GM10847 (cell line): ENCODE measurements around the gene PLA1A.

Experiments
- POLR2A ChIP-seq: IDR thresholded peaks from 2 replicates; pipeline ENCODE4 v1.6.1; 2011; ENCODE audit not compliant: insufficient read length; ENCODE audit errors: extremely low read depth

PLA1A gene

DNA sequence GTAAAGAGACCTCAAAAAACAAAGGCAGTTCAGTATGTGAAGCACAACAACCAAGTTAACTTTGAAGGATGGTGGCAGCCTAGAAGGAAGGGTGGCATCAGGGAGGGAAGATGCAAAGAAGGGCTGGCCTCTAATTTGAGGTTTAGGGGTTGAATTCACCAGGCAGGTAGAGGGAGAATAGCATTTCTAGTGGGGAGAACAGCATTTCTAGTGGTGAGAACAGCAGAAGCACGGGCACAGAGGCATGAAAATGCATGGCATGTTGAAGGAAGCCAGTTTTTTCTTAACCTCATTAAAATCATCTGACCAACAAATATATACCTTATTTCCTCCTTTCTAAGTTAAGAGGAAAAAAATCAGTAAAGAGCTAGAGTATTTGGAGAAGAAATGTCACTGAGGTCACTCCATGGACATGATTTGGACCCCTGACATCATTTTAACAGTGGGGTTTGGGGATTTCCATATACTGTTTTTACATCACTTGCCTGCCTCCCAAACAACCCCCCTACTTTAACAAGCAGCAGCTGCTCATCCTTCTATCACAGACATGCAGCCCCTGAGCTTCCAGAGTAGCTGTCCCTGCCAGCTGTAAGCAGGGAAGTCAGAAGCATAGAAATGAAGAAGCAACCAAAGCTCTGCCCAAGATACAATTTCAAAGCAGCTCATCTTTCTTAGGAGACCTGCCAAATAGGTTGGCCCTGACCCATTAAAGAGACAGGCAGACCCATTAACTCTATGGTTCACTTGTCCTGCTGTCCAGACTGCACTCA lies 65.1 kb downstream of the PLA1A start:
- TF ChIP-seq POLR2A, result no peak

DNA sequence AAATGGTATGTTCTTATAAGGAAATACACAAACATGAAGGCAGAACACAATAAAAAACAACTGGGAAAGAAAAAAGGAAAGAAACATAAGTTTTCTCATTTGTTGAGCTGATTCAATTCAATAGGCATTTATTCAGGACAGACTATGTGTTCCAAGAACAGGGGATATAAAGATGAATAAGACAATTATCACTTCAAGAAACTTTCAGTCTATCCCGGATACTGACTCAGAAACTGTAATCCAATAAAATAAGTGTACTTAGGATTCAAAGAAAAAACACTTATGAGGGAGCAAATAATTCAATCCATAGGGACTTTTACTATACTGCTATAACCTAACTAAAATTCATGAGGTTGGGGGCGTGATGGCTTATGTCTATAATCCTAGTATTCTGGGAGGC lies 66.2 kb downstream of the PLA1A start:
- TF ChIP-seq POLR2A, result no peak

DNA sequence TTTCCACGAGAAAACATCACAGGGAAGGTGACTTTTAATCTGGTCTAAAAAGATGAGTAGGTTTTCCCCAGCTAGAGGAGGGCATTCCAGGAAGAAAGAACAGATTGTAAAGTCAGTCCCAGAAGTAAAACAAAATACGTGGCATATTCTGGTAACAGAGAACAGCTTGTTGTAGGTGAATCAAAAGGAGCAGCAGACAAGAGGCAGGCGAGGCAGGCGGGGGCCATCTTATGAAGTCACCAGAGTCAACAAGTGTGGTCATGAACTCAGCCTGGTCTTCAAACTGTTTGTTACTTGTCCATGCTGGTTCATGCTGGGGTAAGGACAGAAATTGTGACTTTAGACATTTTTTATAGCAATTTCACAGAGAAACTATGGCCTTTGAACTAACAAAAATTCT lies 66.7 kb downstream of the PLA1A start:
- TF ChIP-seq POLR2A, result no peak

DNA sequence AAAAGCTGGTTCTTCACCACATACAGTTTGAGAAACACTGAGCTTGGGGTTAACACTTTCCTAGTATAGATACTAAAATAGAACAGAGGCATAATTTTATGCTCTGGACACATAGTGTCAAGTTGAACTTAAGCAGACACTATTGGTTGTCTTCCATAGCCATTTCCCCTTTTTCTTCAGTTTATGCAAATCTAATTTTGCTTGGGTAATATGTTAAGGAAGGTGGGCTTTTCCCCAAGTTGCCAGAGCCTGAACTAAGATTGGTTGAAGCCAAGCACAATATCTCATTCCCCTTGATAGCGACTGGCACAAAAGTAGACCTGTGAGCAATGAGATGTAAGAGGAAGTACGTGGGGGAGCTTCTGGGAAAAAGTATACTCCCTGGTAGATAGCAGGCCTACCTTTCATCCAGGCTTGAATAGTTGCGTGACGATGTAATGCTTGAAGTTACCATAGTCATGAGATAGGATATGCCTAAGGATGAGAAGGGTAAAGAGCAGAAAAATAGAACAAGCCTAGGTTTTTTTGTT lies 67.2 kb downstream of the PLA1A start:
- no peak for TF ChIP-seq POLR2A

DNA sequence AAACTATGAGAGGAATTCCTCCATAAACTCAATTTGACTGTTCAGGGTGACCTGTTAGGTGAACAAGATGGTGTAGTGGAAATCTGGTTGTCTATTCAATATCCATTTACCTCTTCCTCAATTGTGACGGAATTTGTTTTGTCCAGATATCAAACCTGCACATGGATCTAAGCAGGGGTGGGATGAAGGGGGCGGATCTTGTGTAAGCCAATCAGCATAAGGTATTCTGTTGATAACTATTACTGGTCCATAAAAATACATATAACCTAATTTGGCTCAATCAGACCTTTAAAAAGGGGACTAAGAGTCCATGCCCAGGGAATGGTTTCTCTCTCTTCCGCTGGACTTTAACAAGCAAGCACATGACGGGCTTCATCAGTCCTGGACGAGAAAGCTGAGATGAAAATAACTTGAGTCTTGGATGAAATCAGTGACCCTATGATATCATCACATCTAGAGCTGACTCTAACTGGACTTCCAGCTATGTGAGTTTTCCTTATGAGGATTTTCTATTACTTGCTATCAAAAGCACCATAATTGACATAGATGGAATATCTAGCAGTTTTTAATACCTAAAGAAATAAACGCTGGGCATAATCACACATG lies 68.4 kb downstream of the PLA1A start:
- TF ChIP-seq POLR2A, result no peak

DNA sequence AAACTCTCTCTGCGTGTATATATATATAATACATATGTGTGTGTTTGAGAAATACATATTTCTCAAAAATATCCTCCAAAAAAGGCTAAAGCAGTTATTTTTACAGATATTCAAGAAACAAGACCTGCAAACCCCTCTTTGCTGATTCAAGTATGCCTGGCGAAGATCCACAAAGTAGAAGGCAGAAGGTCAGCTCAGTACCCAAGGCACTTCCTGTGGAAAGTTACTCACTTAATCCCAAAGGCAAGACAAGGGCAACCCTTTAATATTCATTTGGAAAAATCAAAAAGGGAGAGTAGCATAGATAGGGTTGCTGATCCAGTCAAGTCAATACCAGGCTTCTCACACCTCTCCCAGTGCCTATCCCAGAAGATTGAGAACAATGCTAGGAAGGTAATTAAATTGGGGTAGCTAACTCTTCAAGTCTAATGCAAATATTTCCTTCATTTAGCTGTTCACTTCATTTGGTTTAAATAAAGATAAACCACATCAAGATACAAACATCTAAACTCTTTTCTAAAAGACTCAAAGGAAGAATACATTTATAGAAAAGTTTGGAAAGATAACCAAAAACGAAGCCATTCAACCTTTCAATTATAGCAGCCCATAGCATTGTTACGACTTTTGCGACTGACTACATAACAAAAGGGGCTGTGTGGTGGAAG lies 72.4 kb downstream of the PLA1A start:
- TF ChIP-seq POLR2A, result no peak

DNA sequence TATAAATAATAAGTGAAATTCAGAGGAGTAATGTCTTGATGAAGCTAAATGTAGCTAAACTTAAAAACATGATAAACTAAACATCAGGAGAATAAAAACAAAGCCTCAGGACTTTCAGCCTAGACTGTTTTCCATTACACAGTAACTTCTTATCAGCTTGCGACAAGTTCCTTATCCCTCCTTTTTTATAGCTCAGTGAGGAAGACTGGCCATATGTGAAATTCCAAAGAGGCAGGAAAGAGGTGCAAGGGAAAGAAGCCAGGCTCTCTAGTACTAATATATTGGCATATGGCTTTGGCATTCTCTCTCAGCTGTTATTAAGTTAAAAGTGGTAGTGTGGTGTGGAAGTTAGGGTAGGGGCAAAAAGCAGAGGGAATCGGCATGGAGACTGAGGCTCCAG lies 75.1 kb downstream of the PLA1A start:
- TF ChIP-seq POLR2A, result no peak

DNA sequence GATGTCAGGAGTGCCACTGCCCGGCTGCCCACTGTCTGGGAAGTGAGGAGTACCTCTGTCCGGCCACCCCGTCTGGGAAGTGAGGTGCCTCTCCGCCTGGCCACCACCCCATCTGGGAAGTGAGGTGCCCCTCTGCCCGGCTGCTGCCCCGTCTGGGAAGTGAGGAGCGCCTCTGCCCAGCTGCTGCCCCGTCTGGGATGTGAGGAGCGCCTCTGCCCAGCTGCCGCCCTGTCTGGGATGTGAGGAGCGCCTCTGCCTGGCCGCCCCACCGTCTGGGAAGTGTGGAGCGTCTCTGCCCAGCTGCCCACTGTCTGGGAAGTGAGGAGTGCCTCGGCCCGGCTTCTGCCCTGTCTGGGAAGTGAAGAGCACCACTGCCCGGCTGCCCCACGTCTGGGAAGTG lies 76.2 kb downstream of the PLA1A start:
- no peak for TF ChIP-seq POLR2A

DNA sequence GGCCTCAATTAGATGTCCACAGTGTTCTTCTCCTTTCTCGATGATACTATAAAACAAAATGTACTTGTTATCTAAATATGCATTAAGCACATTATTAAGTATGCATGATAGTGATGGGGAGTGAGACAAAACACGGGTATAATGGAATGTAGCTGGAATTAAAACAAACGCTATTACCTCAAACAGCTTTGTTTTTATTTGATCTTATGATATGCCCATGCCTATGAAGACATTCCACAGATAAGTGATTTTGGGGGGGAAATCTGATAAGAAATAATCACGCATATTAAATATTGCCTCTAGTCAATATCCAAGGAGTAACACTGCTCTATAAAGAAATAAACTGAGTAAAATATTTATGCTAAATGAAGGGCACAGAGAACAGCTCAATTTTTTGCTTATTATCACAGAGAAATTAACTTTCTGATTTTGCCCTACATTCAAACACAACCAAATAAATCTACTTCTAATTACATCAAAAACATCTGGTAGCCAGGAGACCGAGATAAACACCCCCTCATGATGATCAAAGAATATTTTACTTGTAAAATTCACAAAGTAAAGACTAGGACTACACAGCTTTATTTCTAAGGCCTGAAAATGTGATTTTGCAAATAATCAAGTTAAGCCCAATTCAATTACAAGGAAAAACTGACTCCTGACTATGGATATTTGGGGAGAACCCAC lies 77.6 kb downstream of the PLA1A start:
- TF ChIP-seq POLR2A, result no peak

DNA sequence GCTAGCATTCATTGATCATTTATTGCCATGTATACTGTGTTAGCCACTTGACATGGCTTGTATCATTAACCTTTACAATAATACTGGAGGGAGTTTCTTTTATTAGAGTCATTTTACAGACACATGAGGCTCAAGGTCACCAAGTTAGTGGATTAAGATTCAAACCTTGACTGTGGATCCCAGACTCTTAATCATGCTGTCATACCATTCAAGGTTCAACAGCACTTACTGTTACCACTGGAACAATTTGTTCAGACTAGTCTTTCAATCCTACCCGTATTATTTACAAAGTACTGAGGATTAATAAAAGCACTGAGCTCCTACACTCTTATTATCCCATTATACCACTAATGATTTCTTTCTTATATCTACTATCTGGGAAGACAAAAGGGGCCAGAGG lies 78.3 kb downstream of the PLA1A start:
- no peak for TF ChIP-seq POLR2A

DNA sequence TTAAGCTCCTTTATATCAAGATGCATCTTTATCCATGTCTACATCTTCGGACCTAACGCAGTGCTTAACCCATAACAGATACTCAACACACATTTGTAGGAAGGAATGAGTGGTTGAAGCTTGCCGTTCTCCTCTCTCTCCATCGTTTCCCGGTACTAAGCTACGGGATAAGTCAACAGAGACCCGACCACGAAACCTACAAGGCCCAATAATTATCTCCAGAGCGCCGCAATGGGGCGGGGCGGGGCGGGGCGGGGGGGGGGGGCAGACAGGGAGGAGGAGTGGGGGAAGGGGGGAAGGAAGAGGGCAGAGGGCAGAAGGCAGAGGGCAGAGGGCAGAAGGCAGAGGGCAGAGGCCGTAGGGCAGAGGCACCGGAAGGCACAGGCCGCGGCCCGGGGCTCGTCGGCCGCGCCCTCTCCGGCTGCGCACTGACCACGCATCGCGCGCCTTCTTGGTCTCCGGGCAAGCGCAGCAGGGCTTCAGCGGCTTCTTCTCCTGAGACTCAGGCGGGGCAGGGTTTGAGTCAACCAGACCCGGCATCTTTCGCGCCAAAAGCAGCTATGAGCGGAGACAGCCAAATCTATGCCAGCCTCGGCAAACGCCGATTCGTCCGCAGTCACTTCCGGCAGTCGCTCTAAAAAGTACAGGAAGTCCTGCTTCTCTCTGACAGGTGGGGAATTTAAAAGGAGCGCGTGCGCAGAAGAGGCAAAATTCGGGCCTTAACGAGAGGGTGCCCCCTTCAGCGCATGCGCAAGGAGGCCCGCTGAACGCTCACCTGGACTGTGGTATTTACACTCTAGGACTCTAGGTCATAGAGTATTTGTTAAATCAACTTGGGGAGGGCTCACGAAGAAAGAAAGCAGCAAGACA lies 79.3 kb downstream of the PLA1A start, which contains the start of gene COX17:
COX17 (minus strand) TSS at position 636 of the 870 bp plus-strand sequence; CDS start at position 540, 96 bp downstream.
- no peak for TF ChIP-seq POLR2A

DNA sequence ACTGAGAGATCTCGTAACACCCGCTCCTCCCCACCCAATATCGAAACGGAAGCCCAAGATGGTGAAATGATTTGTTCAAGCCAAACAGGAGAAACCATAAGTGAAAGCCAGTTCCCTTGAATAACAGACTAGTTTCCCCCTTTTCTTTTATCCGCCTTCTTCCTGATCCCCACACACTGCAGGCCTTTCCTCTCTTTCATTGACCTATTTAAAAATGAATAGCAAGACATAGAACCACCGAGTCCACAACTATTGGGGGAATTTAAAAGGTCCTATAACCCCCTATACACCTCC lies 79.9 kb downstream of the PLA1A start:
- TF ChIP-seq POLR2A, result no peak
